Mucosa of rectum (tissue), 2 donors: ENCODE data around the gene BTBD9.

ENCODE experiments used
- H3K27ac ChIP-seq, 2 donors: one replicate each; pipeline ENCODE4 v1.7.0; 2013; ENCODE audit warnings: inconsistent platforms in 2 of 2, low read depth in 2 of 2, low read length in 2 of 2
- H3K27me3 ChIP-seq, 2 donors: one replicate each; pipeline ENCODE4 v1.7.0; 2013; ENCODE audit warnings: low read length in 2 of 2; ENCODE audit not compliant: control insufficient read depth in 2 of 2, insufficient read depth in 2 of 2
- H3K36me3 ChIP-seq, 2 donors: one replicate each; pipeline ENCODE4 v1.7.0; 2013; ENCODE audit warnings: low read length in 2 of 2; ENCODE audit not compliant: control insufficient read depth in 2 of 2, insufficient read depth in 2 of 2
- H3K4me1 ChIP-seq, 2 donors: one replicate each; pipeline ENCODE4 v1.7.0; 2013; ENCODE audit warnings: low read length in 2 of 2, mild to moderate bottlenecking in 1 of 2; ENCODE audit not compliant: control insufficient read depth in 2 of 2, insufficient read depth in 2 of 2
- H3K4me3 ChIP-seq, 2 donors: one replicate each; pipeline ENCODE4 v1.7.0; 2013; ENCODE audit warnings: low read length in 2 of 2
- H3K9ac ChIP-seq, 2 donors: one replicate each; pipeline ENCODE4 v1.7.0; 2013; ENCODE audit warnings: low read length in 2 of 2, low read depth in 1 of 2, mild to moderate bottlenecking in 1 of 2
- H3K9me3 ChIP-seq, 2 donors: one replicate each; pipeline ENCODE4 v1.7.0; 2013; ENCODE audit warnings: low read length in 2 of 2; ENCODE audit not compliant: control insufficient read depth in 2 of 2
- donor health status: healthy.
- donor health status: Normal muscosa, but diverticular disease.

BTBD9 gene

GRCh38 chr6:38233161-38233791, 406.5 kb downstream of the BTBD9 start:
- Histone ChIP-seq H3K27ac (no peak overlapping the region), H3K4me1 (no peaks in the 10 kb centered on the region), H3K27me3 (no peaks in the 10 kb centered on the region), H3K9me3 (no peaks in the 10 kb centered on the region), H3K36me3 (no peaks in the 10 kb centered on the region), H3K4me3 (no peak overlapping the region), H3K9ac (no peak overlapping the region)

- Histone ChIP-seq H3K4me3 (no peak overlapping the region), H3K36me3 (no peaks in the 10 kb centered on the region), H3K4me1 (peaks cover 0 to under 1% of the 10 kb centered on the region in 2 donors), H3K27me3 (no peaks in the 10 kb centered on the region), H3K27ac (no peak overlapping the region), H3K9ac (no peak overlapping the region), H3K9me3 (no peaks in the 10 kb centered on the region)
These were observed 414.0 kb downstream of the BTBD9 start for GRCh38 chr6:38225766-38226165.

GRCh38 chr6:38221251-38221650, 418.5 kb downstream of the BTBD9 start:
- Histone ChIP-seq H3K4me1 (peaks cover 0 to 2% of the 10 kb centered on the region in 2 donors), H3K27ac (no peak overlapping the region), H3K4me3 (no peak overlapping the region), H3K9ac (no peak overlapping the region), H3K9me3 (no peaks in the 10 kb centered on the region), H3K27me3 (no peaks in the 10 kb centered on the region), H3K36me3 (no peaks in the 10 kb centered on the region)

GRCh38 chr6:38220069-38220723, 419.5 kb downstream of the BTBD9 start:
- no peaks in the 10 kb centered on the region for H3K9me3 ChIP-seq
- H3K4me3 ChIP-seq, result no peak overlapping the region
- no peaks in the 10 kb centered on the region for H3K27me3 ChIP-seq

GRCh38 chr6:38218235-38218634, 421.5 kb downstream of the BTBD9 start:
- Histone ChIP-seq H3K4me3 (no peak overlapping the region), H3K27ac (no peak overlapping the region), H3K27me3 (no peaks in the 10 kb centered on the region), H3K9me3 (no peaks in the 10 kb centered on the region), H3K9ac (no peak overlapping the region), H3K36me3 (no peaks in the 10 kb centered on the region), H3K4me1 (peaks cover 0 to 6% of the 10 kb centered on the region in 2 donors)

More at GRCh38 chr6:38220069-38220723, 419.5 kb downstream of the BTBD9 start:
- H3K4me1 ChIP-seq, result peaks cover 0 to 2% of the 10 kb centered on the region in 2 donors
- no peaks in the 10 kb centered on the region for H3K36me3 ChIP-seq
- no peak overlapping the region for H3K27ac ChIP-seq
- H3K9ac ChIP-seq, result no peak overlapping the region

GRCh38 chr6:38216451-38216850, 423.3 kb downstream of the BTBD9 start:
- H3K4me1 ChIP-seq, result peaks cover 4 to 13% of the 10 kb centered on the region in 2 donors
- H3K9me3 ChIP-seq, result no peaks in the 10 kb centered on the region
- no peak overlapping the region for H3K9ac ChIP-seq
- H3K36me3 ChIP-seq, result no peaks in the 10 kb centered on the region
- H3K4me3 ChIP-seq, result no peak overlapping the region
- H3K27ac ChIP-seq, result no peak overlapping the region
- H3K27me3 ChIP-seq, result no peaks in the 10 kb centered on the region

- no peak overlapping the region for H3K27ac ChIP-seq
- no peak overlapping the region for H3K4me3 ChIP-seq
- H3K27me3 ChIP-seq, result no peaks in the 10 kb centered on the region
- no peaks in the 10 kb centered on the region for H3K36me3 ChIP-seq
- peaks cover 4 to 13% of the 10 kb centered on the region in 2 donors for H3K4me1 ChIP-seq
- H3K9ac ChIP-seq, result no peak overlapping the region
- no peaks in the 10 kb centered on the region for H3K9me3 ChIP-seq
These were observed 423.9 kb downstream of the BTBD9 start for GRCh38 chr6:38215651-38216311.

- no peak overlapping the region for H3K27ac ChIP-seq
- H3K9me3 ChIP-seq, result no peaks in the 10 kb centered on the region
- no peaks in the 10 kb centered on the region for H3K27me3 ChIP-seq
- no peak overlapping the region for H3K9ac ChIP-seq
- H3K4me1 ChIP-seq, result peaks cover 4 to 11% of the 10 kb centered on the region in 2 donors
- H3K4me3 ChIP-seq, result no peak overlapping the region
- no peaks in the 10 kb centered on the region for H3K36me3 ChIP-seq
These were observed 424.5 kb downstream of the BTBD9 start for GRCh38 chr6:38215225-38215624.

GRCh38 chr6:38214159-38214558, 425.6 kb downstream of the BTBD9 start:
- peaks cover 4 to 11% of the 10 kb centered on the region in 2 donors for H3K4me1 ChIP-seq
- no peak overlapping the region for H3K4me3 ChIP-seq
- no peaks in the 10 kb centered on the region for H3K36me3 ChIP-seq
- H3K9me3 ChIP-seq, result no peaks in the 10 kb centered on the region
- no peak overlapping the region for H3K9ac ChIP-seq
- H3K27me3 ChIP-seq, result no peaks in the 10 kb centered on the region
- H3K27ac ChIP-seq, result no peak overlapping the region

- Histone ChIP-seq H3K4me3 (no peak overlapping the region), H3K27ac (peak overlapping the region; percentile 23 to 36), H3K36me3 (no peaks in the 10 kb centered on the region)
These were observed 426.5 kb downstream of the BTBD9 start for GRCh38 chr6:38213251-38213658.

More at GRCh38 chr6:38213251-38213658, 426.5 kb downstream of the BTBD9 start:
- Histone ChIP-seq H3K4me1 (peaks cover 4 to 11% of the 10 kb centered on the region in 2 donors), H3K9ac (no peak overlapping the region), H3K27me3 (no peaks in the 10 kb centered on the region), H3K9me3 (no peaks in the 10 kb centered on the region)
